HG02884 (cell line): ENCODE results near the gene UMODL1.

Source experiments
- ATAC-seq: cut with Tn5 transposase; IDR thresholded peaks from one replicate; pipeline ENCODE4 v1.9.1; 2021; ENCODE audit warnings: mild to moderate bottlenecking, moderate library complexity; ENCODE audit not compliant: unreplicated experiment

UMODL1 gene

DNA sequence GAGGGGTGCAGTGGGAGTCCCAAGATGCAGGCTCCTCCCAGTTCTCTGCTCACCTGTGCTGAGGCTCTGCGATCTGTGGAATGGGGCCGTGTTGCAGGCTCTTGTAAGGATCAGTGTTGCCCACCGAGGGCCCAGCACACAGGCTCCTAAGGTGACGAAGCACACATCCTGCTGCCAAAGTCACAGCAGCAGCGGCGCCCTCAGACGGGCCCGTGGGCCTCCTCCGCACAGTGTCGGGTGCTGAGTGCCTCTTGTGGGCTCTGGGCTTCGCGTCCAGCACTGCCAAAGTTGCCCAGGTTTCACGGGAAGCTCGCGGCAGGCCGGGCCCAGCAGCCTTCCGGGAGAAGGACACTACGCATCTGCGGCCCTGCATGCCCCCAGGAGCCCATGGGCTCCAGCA, 75.7 kb downstream of the UMODL1 start:
- ATAC-seq = no peak

GRCh38 chr21:42147386-42148020, 76.4 kb downstream of the UMODL1 start:
- ATAC-seq = no peak

DNA sequence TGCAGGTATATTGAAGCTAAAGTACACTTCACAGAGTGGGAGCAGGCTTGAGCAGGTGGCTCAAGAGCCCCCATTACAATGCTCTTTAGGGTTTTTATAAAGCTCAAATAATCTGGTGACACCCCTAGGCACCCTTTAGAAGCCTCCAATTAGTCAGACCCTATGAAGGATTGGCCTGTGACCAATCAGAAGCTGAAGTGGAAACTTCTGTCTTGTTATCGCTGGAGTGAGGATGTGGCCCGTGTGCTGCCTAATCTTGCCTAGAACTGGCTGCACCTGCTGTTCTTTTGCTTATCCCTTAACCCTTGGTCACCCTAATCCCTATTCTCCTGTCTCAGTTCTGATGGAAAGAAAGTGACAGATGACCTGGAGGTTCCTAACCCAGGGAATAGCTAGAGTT, 77.0 kb downstream of the UMODL1 start:
- no peak for ATAC-seq

DNA sequence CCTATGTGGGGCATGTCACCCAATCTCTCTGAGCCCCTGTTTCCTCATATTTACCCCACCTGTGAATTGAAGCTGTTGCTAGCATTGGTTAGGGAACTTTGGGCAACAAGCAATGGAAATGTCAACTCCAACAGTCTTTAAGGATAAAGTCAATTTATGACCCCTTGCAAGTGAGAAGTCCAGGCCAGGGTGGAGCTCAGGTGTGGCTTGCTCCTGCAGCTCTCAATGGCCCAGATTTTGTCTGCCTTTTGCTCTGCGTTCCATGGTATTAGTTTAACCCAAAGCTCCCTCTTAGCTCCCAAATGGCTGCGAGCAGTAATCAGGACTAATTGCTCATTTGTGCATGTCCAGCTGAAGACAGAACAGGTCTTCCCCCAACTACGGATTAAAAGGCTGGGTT, 77.5 kb downstream of the UMODL1 start:
- no peak for ATAC-seq

- no peak for ATAC-seq
Observed at GRCh38 chr21:42149656-42150473, 78.7 kb downstream of the UMODL1 start.

GRCh38 chr21:42150474-42151085, 79.5 kb downstream of the UMODL1 start:
- no peak for ATAC-seq

DNA sequence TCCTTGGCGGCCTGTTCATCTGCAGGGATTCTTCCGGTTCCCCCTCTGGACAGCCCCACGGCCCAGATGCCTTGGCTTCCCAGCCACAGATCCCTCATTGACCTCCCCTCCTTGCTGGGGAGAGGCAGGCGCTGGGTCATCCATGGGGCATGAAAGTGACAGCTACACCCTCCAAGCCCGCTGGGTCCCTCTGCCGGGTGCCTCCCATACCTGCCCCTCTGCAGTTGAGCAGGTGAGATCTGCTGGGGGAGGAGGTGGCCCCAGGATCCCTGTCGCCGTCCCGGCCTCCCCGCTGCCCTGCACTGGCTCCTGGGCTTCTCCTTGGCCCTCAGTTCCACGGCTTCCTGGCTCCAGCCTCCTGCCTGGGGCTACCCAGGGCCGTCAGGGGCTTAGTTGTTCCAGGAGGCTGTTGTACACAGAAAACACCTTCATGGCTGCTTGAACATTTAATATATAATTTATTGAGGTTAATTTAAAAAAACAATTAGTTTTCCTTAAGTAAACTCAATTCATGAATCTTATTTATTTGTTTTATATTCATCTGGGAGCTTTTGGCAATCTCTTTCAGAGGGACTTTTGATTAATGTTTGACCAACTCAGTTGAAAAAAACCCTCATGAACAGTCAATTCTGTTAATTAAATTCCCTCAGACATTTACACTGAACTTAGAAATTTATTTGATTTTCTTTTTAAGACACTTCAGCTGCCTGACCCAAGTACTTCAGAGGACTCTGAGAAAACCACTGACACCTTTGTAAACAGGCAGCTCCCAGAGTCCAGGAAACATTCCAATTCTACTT, 80.2 kb downstream of the UMODL1 start:
- no peak for ATAC-seq

GRCh38 chr21:42151948-42152220, 80.8 kb downstream of the UMODL1 start:
- no peak for ATAC-seq

DNA sequence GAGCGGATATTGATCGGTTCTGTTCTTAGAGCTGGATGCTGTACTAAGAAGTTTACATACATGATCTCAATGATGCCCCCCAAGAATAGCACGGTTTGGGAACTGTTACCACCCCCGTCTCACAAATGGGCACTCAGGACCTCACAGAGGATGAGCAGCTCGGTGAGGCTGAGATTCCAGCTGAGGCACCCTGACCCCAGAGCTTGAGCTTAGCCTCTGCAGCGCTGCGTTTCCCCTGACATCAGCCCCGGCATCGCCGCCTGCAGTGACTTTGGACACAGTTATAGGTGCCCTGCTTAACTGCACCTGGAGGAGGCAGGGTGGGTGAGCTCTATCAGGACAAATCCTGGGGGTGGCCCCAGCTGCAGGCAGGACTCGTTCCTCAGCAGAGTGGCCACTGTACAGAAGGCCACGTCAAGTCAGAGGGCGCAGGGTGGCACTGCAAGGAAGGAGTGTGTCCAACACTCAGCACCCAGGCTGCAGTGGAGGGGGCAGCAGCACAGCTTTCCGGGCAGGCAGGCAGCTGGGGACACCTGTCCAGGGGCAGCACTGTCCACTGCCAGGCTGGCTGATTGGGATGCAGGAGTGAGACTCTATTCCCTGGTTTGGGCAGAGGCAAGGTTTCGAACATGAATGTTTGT, 82.0 kb downstream of the UMODL1 start:
- no peak for ATAC-seq

DNA sequence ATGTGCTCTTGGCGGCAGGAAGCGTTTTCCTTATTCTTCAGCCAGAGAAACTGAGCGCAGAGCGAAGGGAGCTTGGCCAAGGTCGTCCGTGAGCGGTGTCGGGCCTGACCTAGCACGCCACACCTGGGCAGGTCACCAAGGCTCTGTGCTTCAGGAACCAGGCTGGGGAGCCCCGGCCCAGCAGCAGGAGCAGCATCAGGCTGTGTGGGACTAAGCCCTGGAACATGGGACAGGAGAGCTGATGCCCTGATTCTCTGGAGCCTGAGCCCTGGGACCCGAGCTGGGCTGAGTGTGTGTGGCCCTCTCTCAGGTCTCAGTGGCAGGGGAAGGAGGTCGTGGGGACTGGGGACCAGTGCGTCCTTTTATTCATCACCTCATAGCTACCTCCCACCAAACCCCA, 82.6 kb downstream of the UMODL1 start:
- ATAC-seq = no peak

GRCh38 chr21:42154237-42155044, 83.3 kb downstream of the UMODL1 start:
- no peak for ATAC-seq

DNA sequence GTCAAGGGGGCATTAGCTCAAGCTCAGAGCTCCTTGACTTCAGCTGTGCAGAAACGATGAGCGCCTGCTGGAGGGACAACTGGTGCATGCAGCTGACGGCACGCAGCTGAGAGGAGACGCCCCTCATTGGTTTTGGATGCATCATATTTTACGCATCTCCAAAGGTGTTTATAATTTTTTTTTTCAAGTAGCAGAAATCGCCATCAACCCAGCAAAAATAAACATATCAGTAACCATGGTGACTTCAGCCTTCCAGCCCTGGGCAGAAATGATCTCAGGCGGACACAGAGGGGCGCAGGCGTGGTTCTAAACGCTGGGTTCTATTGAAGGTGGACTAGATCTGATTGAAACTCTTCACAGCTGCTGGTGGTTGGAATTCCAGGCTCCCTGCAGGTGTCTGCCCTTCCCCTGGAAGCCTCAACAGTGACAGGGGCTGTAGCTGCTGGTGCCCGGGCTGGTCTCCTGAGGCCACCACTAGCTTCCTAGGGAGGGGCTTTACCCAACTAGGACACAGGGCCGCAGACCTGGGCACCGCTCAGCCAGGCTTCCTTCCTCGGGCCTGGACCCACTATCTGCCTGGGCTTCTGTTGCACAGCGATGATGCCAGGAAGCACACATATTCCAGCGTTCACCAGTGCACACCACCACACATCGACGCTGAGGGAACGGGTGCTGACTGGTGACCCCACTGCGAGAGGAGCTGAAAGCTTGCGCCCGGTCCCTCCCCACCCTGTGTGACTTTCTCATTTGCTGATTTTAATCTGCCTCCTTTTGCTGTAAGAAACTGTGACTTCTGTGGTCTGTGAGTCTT, 84.1 kb downstream of the UMODL1 start:
- ATAC-seq = no peak

DNA sequence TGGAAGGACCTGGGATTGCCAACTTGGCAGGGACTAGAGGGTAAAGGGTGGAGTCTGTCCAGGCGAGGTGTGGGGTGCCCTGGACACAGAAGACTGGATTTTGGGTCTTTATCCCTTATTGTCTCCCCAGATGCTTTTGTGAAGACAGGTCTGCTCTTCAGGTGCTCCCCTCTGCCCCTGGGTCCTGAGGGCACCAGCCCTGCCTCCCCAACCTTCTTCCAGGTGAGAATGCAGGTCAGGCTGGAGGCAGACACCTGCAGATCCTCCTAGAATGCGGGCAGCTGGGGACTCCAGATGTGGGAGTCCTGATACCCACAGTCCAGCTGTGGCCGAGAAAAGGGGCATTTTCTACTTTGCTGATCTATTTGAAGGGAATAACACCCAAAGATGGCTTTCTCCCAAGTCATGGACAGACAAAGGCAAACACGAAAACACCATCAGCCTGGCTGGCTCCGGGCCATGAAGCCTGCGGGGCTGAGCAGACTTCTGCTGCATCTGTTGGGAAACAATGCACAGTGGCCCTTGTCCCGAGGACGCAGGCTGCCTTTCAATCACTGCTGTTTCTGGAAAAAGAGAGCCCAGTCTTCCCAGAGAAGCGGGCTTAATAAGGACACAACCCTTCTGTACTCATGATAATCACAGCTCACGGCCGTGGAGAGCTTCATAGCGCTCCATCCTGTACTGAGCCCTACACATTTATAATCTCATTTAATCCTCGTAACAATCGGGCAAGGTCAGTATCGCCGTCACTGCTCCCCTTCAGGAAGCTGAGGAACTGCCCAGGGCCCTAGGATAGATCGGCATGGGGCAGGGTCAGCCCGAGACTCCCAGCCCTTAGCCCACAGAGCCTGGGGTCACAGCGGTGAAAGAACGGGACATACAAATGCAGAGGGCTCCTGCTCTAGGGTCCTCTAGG, 85.8 kb downstream of the UMODL1 start:
- ATAC-seq = no peak

- no peak for ATAC-seq
Observed at GRCh38 chr21:42157606-42158310, 86.6 kb downstream of the UMODL1 start.

GRCh38 chr21:42158846-42159245, 87.7 kb downstream of the UMODL1 start:
- ATAC-seq = no peak

GRCh38 chr21:42159560-42160110, 88.5 kb downstream of the UMODL1 start:
- no peak for ATAC-seq

- no peak for ATAC-seq
Observed at GRCh38 chr21:42160111-42160721, 89.1 kb downstream of the UMODL1 start.
